Ovary (tissue), 9 donors: ENCODE data around the gene DOCK8. TPM values are rescaled to one million over a fixed set of nuclear protein-coding genes. Genes with fewer than 3 reads are reported as not detected.

Experiments
- DNase-seq, 5 donors: peaks; one replicate each; pipeline ENCODE4 v3.0.0-alpha.2; 2019 to 2020
- H3K27ac ChIP-seq, 2 donors: fragments of 200-600 bp; one replicate each; pipeline versions ENCODE4 v1.5.1 to v1.8.0; 2019 to 2022
- H3K27me3 ChIP-seq: fragments of 200-600 bp; one replicate; pipeline ENCODE4 v1.8.0; 2022
- H3K36me3 ChIP-seq: fragments of 200-600 bp; sonication (generic); one replicate; pipeline ENCODE4 v1.5.1; 2019
- H3K4me1 ChIP-seq: one replicate; pipeline ENCODE4 v1.8.1; 2013; ENCODE audit warnings: mild to moderate bottlenecking, moderate library complexity; ENCODE audit not compliant: insufficient read depth
- H3K4me3 ChIP-seq: fragments of 200-600 bp; sonication (generic); one replicate; pipeline ENCODE4 v1.5.1; 2017
- H3K9me3 ChIP-seq, 2 donors: fragments of 200-600 bp in 1 of 2; sonication (generic) in 1 of 2; one replicate each; pipeline versions ENCODE4 v1.5.1 to v1.8.1; 2013 to 2019; ENCODE audit warnings: mild to moderate bottlenecking in 1 of 2, moderate library complexity in 1 of 2
- EP300 ChIP-seq: sonication (generic); formaldehyde crosslinking; IDR thresholded peaks from one replicate; pipeline ENCODE4 v1.6.1; 2017; ENCODE audit warnings: antibody characterized with exemption
- POLR2A ChIP-seq: fragments of 450-650 bp; IDR thresholded peaks from one replicate; pipeline ENCODE4 v1.6.1; 2017; ENCODE audit warnings: antibody characterized with exemption, mild to moderate bottlenecking, moderate library complexity
- WGBS, 3 donors: extraction: QIAGEN DNeasy Blood & Tissue Kit in 1 of 3; methylation state at CpG; one replicate each; pipeline versions ENCODE4 v1.1.5 to v1.1.7; 2013 to 2017; 5-methylcytosine and 5-hydroxymethylcytosine counted together
- intact Hi-C, 4 donors: fragments of 100-400 bp; cut with DNase I; formaldehyde crosslinking; loops; one replicate each; pipeline versions ENCODE4 v1.11.0 to v1.15.1; 2022 to 2023
- polyA plus RNA-seq, 2 donors: library from polyadenylated mRNA; stranded (reverse); fragments of 200-250 nt in 1 of 2; fragments of 350-450 nt in 1 of 2; fragmentation: Illumina TruSeq in 1 of 2; extraction: RNeasy Lipid Tissue Mini Kit (QIAGEN cat#74804) in 1 of 2; gene quantifications; one replicate each; pipeline ENCODE4 v1.2.3, GENCODE V29; 2013 to 2014
- total RNA-seq, 7 donors: library from RNA; depleted of rRNA in 2 of 7; stranded (reverse); fragments of >200 nt in 2 of 7; fragmentation: NEBNext Ultra II Directional in 3 of 7; extraction: Animal tissue kit (Norgen Biotek cat#: 25700) in 3 of 7; gene quantifications; one replicate each; pipeline versions ENCODE4 v1.1.0 to v1.2.4, GENCODE V29; 2016 to 2023
- TF ChIP-seq, protein P1 (sequence below), 3 donors: fragments of 450-650 bp in 2 of 3; fragments of 200-600 bp in 1 of 3; IDR thresholded peaks; one replicate each; pipeline versions ENCODE4 v1.5.1 to v1.8.0; 2016 to 2022; ENCODE audit warnings: antibody characterized with exemption in 3 of 3, mild to moderate bottlenecking in 1 of 3
- donor health status: DM: no; HTN: no; CAD: no; lungs with moderate emphysema.
- donor health status: DM: no; HTN: no; CAD: no.
- donor health status: Bipolar disorder and iron deficiency.
- donor health status: DM: yes; HTN: yes; CAD: no.
- donor health status: DM: no; HTN: no; CAD: no.
- donor health status: DM: yes; HTN: yes; CAD: no.

Gene DOCK8
- total and polyA plus RNA-seq, 9 donors = 1.4 to 12.2 (median 7.3) TPM

DNA sequence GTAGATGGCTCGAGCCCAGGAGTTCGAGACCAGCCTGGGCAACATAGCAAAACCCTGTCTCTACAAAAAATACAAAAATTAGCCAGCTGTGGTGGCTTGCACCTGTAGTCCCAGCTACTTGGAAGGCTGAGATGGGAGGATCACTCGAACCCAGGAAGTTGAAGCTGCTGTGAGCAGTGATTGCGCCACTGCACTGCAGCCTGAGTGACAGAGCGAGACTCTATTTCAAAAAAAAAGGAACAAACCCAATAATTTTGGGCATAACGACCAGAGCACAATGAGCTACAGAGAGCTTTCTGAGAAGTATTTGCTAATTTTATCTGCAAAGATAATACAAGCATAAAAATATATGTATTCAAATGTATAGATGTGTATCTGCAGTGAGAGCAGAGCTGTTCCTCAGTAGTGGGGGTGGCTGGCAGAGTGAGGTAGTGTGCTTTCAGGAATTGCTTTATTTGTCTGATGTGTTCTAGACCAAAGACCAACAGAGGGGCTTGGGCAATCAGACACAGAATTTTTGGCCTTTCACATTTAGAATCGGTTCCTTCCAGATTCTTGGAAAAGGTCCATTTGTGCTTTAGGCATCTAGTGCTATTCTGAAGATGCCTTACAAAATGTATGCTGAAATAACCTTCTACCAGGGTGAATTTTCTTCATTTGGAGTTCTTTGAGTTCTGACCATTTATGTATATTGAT, 5.2 kb downstream of the DOCK8 start:
- TF ChIP-seq POLR2A (no peak), EP300 (no peak)
- TF ChIP-seq, protein P1, sequence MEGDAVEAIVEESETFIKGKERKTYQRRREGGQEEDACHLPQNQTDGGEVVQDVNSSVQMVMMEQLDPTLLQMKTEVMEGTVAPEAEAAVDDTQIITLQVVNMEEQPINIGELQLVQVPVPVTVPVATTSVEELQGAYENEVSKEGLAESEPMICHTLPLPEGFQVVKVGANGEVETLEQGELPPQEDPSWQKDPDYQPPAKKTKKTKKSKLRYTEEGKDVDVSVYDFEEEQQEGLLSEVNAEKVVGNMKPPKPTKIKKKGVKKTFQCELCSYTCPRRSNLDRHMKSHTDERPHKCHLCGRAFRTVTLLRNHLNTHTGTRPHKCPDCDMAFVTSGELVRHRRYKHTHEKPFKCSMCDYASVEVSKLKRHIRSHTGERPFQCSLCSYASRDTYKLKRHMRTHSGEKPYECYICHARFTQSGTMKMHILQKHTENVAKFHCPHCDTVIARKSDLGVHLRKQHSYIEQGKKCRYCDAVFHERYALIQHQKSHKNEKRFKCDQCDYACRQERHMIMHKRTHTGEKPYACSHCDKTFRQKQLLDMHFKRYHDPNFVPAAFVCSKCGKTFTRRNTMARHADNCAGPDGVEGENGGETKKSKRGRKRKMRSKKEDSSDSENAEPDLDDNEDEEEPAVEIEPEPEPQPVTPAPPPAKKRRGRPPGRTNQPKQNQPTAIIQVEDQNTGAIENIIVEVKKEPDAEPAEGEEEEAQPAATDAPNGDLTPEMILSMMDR (IDR thresholded peaks at IDR 0.05) = no peak
- Histone ChIP-seq H3K9me3 (no peaks in the 10 kb centered on the region), H3K4me1 (no peaks in the 10 kb centered on the region), H3K27ac (no peak overlapping the region), H3K36me3 (no peaks in the 10 kb centered on the region), H3K27me3 (no peaks in the 10 kb centered on the region), H3K4me3 (no peak overlapping the region)
- 73 to 78% (median 73%) methylated on average over 7 of the region's 7 CpGs for WGBS, 3 donors
- intact Hi-C loops = no loop called here
- DNase-seq = no peak

DNA sequence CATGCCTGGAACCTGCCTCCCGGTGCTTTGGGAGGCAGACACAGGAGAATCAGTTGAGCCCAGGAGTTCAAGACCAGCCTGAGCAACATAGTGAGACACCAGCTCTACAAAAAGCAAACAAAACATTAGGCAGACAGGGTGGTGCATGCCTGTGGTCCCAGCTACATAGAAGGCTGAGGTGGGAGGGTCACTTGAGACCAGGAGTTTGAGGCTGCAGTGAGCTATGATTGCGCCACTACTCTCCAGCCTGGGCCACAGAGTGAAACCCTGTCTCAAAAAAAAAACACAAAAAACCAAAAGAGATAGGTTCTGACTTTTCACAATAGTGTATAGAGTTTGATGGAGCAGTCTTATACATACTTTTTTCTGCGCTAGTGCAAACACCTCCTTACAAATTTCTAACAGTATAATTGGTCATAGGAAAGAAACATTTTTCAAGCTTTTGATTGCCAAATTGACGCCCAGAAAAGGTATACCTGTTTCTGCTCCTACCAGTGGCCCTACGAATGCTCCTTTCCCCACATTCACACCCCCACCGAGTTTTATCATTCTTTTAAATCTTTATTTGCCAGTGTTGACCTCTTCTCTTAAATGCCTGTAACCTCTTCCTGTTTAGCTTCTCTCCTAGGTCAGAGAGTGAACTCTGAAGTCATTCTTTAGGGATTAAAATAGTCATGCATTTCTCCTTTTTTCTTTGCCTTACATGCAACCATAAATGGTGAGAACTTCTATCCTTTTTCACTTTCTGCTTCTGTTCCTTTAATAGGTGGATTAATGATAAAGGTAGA, 7.5 kb downstream of the DOCK8 start:
- H3K36me3 ChIP-seq = no peaks in the 10 kb centered on the region
- no peaks in the 10 kb centered on the region for H3K4me1 ChIP-seq
- DNase-seq = no peak
- no peak overlapping the region for H3K27ac ChIP-seq
- intact Hi-C loops = no loop called here
- no peaks in the 10 kb centered on the region for H3K27me3 ChIP-seq
- TF ChIP-seq EP300 (no peak), POLR2A (no peak)
- TF ChIP-seq, protein P1 (IDR thresholded peaks at IDR 0.05) = no peak
- 64 to 72% (median 67%) methylated on average over 6 of the region's 6 CpGs for WGBS, 3 donors
- H3K9me3 ChIP-seq = no peaks in the 10 kb centered on the region
- H3K4me3 ChIP-seq = no peak overlapping the region

DNA sequence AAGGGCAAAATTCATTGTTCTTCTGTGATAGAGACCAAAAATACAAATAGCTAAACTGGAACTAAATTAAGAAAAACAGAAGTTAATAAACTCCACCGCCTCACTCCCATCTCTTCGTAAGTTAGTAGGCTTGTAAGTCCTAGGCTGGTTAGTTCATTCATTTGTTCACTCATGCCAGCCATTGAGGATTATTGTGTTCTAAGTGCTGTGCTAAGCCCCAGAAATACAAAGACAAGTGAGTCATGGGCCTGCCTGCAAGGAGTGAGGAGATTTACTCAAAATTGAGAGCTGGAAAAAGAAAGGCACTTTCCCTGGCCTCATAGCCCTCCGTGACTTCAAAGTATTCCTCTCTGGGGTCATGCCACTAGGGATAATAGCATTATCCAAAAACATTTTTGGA, 8.5 kb downstream of the DOCK8 start:
- intact Hi-C loops = no loop called here
- no peaks in the 10 kb centered on the region for H3K27me3 ChIP-seq
- WGBS, 3 donors = 74 to 77% (median 77%) methylated on average over 3 of the region's 3 CpGs
- no peaks in the 10 kb centered on the region for H3K9me3 ChIP-seq
- TF ChIP-seq POLR2A = no peak
- no peak for TF ChIP-seq EP300
- TF ChIP-seq, protein P1 (IDR thresholded peaks at IDR 0.05) = no peak
- H3K27ac ChIP-seq = no peak overlapping the region
- no peak for DNase-seq
- no peaks in the 10 kb centered on the region for H3K36me3 ChIP-seq
- H3K4me1 ChIP-seq = no peaks in the 10 kb centered on the region
- H3K4me3 ChIP-seq = no peak overlapping the region

DNA sequence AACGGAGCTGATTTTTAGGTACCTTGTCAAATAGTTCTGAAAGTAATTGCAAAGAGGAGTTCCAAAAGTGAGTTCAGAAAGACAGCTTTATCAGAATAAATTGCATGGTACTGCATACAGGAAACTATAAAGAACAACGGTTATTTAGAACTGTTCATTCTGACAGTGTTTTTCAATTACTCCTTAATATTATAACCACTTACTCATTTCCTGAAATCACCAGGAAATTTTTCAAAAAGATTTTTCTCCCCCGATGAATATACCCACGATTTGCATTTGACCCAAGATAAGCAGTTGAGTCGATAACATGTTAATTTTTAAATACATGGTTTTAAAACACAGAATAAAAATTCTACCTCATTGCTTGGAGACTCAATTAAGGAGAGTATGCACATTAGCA, 9.4 kb downstream of the DOCK8 start:
- Histone ChIP-seq H3K4me3 (no peak overlapping the region), H3K36me3 (no peaks in the 10 kb centered on the region), H3K27me3 (no peaks in the 10 kb centered on the region), H3K27ac (no peak overlapping the region), H3K4me1 (no peaks in the 10 kb centered on the region), H3K9me3 (no peaks in the 10 kb centered on the region)
- WGBS, 3 donors = 15 to 53% (median 37%) methylated on average over 5 of the region's 5 CpGs
- intact Hi-C loops = no loop called here
- TF ChIP-seq POLR2A (no peak), EP300 (no peak)
- TF ChIP-seq, protein P1 (IDR thresholded peaks at IDR 0.05) = no peak
- no peak for DNase-seq
